Left cardiac atrium (tissue), 4 donors: ENCODE measurements around the gene PSEN2. TPM values are rescaled to one million over a fixed set of nuclear protein-coding genes. Genes with fewer than 3 reads are reported as not detected.

Experiments
- ATAC-seq, 2 donors: fragments of 200-7000 bp; cut with Tn5 transposase; one replicate each; pipeline ENCODE4 v1.9.1; 2020; ENCODE audit warnings: mild to moderate bottlenecking in 2 of 2, moderate library complexity in 2 of 2
- DNase-seq: peaks from one replicate; pipeline ENCODE4 v3.0.0-alpha.2; 2020
- intact Hi-C, 2 donors: fragments of 100-400 bp; cut with DNase I; formaldehyde crosslinking; loops; one replicate each; pipeline versions ENCODE4 v1.14.1 to v1.15.1; 2022 to 2023
- total RNA-seq, 2 donors: library from RNA; stranded (reverse); fragmentation: NEBNext Ultra II Directional; extraction: Animal tissue kit (Norgen Biotek cat#: 25700); gene quantifications; one replicate each; pipeline ENCODE4 v1.2.1, GENCODE V29; 2021
- donor health status: DM: no; HTN: yes; CAD: no.
- donor health status: DM: no; HTN: yes; CAD: no; lungs with severe emphysema.
- donor health status: DM: yes; HTN: yes; CAD: no.
- donor health status: Dilated cardiomyopathy.

PSEN2 gene
- total RNA-seq, 2 donors from 2014 or later: 17.8 to 23.6 TPM

GRCh38 chr1:226939438-226940028, 69.1 kb downstream of the PSEN2 start:
- intact Hi-C loops: loop anchor here in 1 of 2 donors (1.0 to 5.0 kb wide), 2 partner anchors 17 to 43 kb away; no protein-coding TSS in a partner anchor
- peak; percentile 71 for DNase-seq
- ATAC-seq: peak; percentile 51 to 56

GRCh38 chr1:226940029-226940805, 69.8 kb downstream of the PSEN2 start, which contains the start of gene COQ8A:
COQ8A (plus strand) TSS chr1:226940294; CDS start chr1:226961386, 21,092 bp downstream.
- peak; percentile 96 to 98 for ATAC-seq
- intact Hi-C loops: loop anchor here in 1 of 2 donors (5.0 kb wide), 1 partner anchor 42 kb away; no protein-coding TSS in a partner anchor
- peak; percentile 99 for DNase-seq

- ATAC-seq (no peak), DNase-seq (no peak)
- intact Hi-C loops: loop anchor here in 1 of 2 donors (5.0 kb wide), 1 partner anchor 42 kb away; no protein-coding TSS in a partner anchor
Measured at GRCh38 chr1:226940806-226941067, 70.3 kb downstream of the PSEN2 start.

- no peak for ATAC-seq
- intact Hi-C loops: loop anchor here in 1 of 2 donors (5.0 kb wide), 1 partner anchor 40 kb away; no protein-coding TSS in a partner anchor
- no peak for DNase-seq
Measured at GRCh38 chr1:226942392-226942791, 72.0 kb downstream of the PSEN2 start.

GRCh38 chr1:226943156-226943555, 72.7 kb downstream of the PSEN2 start:
- intact Hi-C loops: loop anchor here in 1 of 2 donors (5.0 kb wide), 1 partner anchor 39 kb away; no protein-coding TSS in a partner anchor
- DNase-seq (no peak), ATAC-seq (no peak)

GRCh38 chr1:226943927-226944326, 73.5 kb downstream of the PSEN2 start:
- intact Hi-C loops: loop anchor here in 1 of 2 donors (5.0 kb wide), 1 partner anchor 38 kb away; no protein-coding TSS in a partner anchor
- ATAC-seq: no peak
- no peak for DNase-seq

GRCh38 chr1:226945106-226945857, 74.9 kb downstream of the PSEN2 start:
- peak; percentile 45 to 47 for ATAC-seq
- DNase-seq: no peak
- intact Hi-C loops: no loop called here

Other genes starting within 250 kb of the PSEN2 start
- 10 to 100 TPM; 13.8 to 18.3 TPM for gene ITPKB, start 131.3 kb upstream of the PSEN2 start, total RNA-seq
- gene COQ8A, start 69.7 kb downstream of the PSEN2 start, total RNA-seq: 100 to 1,000 TPM; 107 to 179 TPM